SK-N-SH (cell line): ENCODE results near the gene ARHGEF4. TPM values are rescaled to one million over a fixed set of nuclear protein-coding genes. Genes with fewer than 3 reads are reported as not detected.

Experiments
- CTCF ChIA-PET: fragments of 300-600, 350-600 bp; formaldehyde crosslinking; extraction: SDS; loops from one replicate; lab custom pipeline; 2021; lab: Yijun Ruan, JAX
- POLR2A ChIA-PET: fragments of 350-600 bp; sonication (Branson Sonifier 250); formaldehyde crosslinking; extraction: SDS; loops from one replicate; lab custom pipeline; 2020; ENCODE audit warnings: antibody characterized with exemption, inconsistent platforms; lab: Yijun Ruan, JAX
- DNase-seq: peaks from one replicate; pipeline ENCODE4 v3.0.0; 2012
- H2AFZ ChIP-seq: fragments of 200-600 bp; sonication (generic); 2 replicates; pipeline ENCODE4 v1.8.1; 2016; ENCODE audit warnings: antibody characterized with exemption, mild to moderate bottlenecking, low read depth
- H3F3A ChIP-seq: fragments of 200-600 bp; sonication (generic); replicated peaks from 2 replicates; pipeline ENCODE3; 2016; ENCODE audit warnings: antibody characterized with exemption, mild to moderate bottlenecking; ENCODE audit not compliant: insufficient read depth
- H3K27ac ChIP-seq, 2 experiments: fragments of 200-500 bp in 1 of 2; fragments of 200-600 bp in 1 of 2; sonication (Bioruptor generic) in 1 of 2; sonication (generic), shearing (Covaris generic) in 1 of 2; 2 replicates each; pipeline versions ENCODE4 v1.5.1 to v1.6.1; 2014 to 2016; ENCODE audit warnings: low read depth in 2 of 2, inconsistent platforms in 1 of 2, low read length in 1 of 2, mild to moderate bottlenecking in 1 of 2, mixed read lengths in 1 of 2
- H3K27me3 ChIP-seq: fragments of 200-600 bp; sonication (generic), shearing (Covaris generic); 2 replicates; pipeline ENCODE4 v1.6.1; 2016; ENCODE audit warnings: mixed run types; ENCODE audit not compliant: insufficient read depth
- H3K36me3 ChIP-seq, 2 experiments: fragments of 200-500 bp in 1 of 2; fragments of 200-600 bp in 1 of 2; sonication (Bioruptor generic) in 1 of 2; sonication (generic) in 1 of 2; replicated peaks in 1 of 2; 2 replicates each; pipeline versions ENCODE3 to v1.5.1; 2014 to 2016; ENCODE audit warnings: low read length in 1 of 2, mild to moderate bottlenecking in 1 of 2; ENCODE audit not compliant: insufficient read depth in 2 of 2, control insufficient read depth in 1 of 2
- H3K4me1 ChIP-seq, 2 experiments: fragments of 200-500 bp in 1 of 2; fragments of 200-600 bp in 1 of 2; sonication (Bioruptor generic) in 1 of 2; sonication (generic), shearing (Covaris generic) in 1 of 2; 2 replicates each; pipeline versions ENCODE4 v1.5.1 to v1.6.1; 2014 to 2016; ENCODE audit warnings: low read depth in 1 of 2, low read length in 1 of 2, mixed run types in 1 of 2; ENCODE audit not compliant: insufficient read depth in 2 of 2, control insufficient read depth in 1 of 2
- H3K4me2 ChIP-seq: fragments of 200-600 bp; sonication (generic), shearing (Covaris generic); 2 replicates; pipeline ENCODE4 v1.6.1; 2017; ENCODE audit warnings: mixed run types
- H3K4me3 ChIP-seq, 2 experiments: fragments of 200-500 bp in 1 of 2; fragments of 200-600 bp in 1 of 2; sonication (Bioruptor generic) in 1 of 2; sonication (generic), shearing (Covaris generic) in 1 of 2; 2 replicates each; pipeline versions ENCODE4 v1.5.1 to v1.8.1; 2014 to 2016; ENCODE audit warnings: low read depth in 2 of 2, inconsistent platforms in 1 of 2, low read length in 1 of 2, mild to moderate bottlenecking in 1 of 2, mixed read lengths in 1 of 2, moderate library complexity in 1 of 2
- H3K79me2 ChIP-seq: fragments of 200-600 bp; sonication (generic); 2 replicates; pipeline ENCODE4 v1.8.1; 2017; ENCODE audit warnings: mild to moderate bottlenecking; ENCODE audit not compliant: insufficient read depth
- H3K9ac ChIP-seq: fragments of 200-600 bp; sonication (generic); 2 replicates; pipeline ENCODE4 v1.6.1; 2017; ENCODE audit warnings: mixed run types
- H3K9me2 ChIP-seq: fragments of 200-600 bp; sonication (generic); 2 replicates; pipeline ENCODE4 v1.6.1; 2017; ENCODE audit warnings: mixed run types
- H3K9me3 ChIP-seq: fragments of 200-600 bp; sonication (generic); 2 replicates; pipeline ENCODE4 v1.6.1; 2017; ENCODE audit warnings: mixed run types, mild to moderate bottlenecking, moderate library complexity
- H4K20me1 ChIP-seq: fragments of 200-600 bp; sonication (generic); 2 replicates; pipeline ENCODE4 v1.6.1; 2017; ENCODE audit warnings: mild to moderate bottlenecking, mixed run types; ENCODE audit not compliant: insufficient read depth
- CHD2 ChIP-seq: fragments of 150-350 bp; IDR thresholded peaks from 2 replicates; pipeline ENCODE4 v1.6.1; 2018; ENCODE audit warnings: low read length; ENCODE audit not compliant: partially characterized antibody
- ELF1 ChIP-seq: IDR thresholded peaks from 2 replicates; pipeline ENCODE4 v1.4.0; 2012
- EP300 ChIP-seq, 2 experiments: IDR thresholded peaks; 2 replicates each; pipeline versions ENCODE4 v1.4.0 to v1.6.1; 2012; ENCODE audit warnings: borderline replicate concordance in 1 of 2, low read depth in 1 of 2, low read length in 1 of 2
- EZH2phosphoT487 ChIP-seq: fragments of 200-600 bp; sonication (generic); IDR thresholded peaks from 2 replicates; pipeline ENCODE4 v1.6.1; 2017; ENCODE audit warnings: low read depth, mixed run types, mild to moderate bottlenecking, antibody characterized with exemption, moderate library complexity, borderline replicate concordance
- FOSL2 ChIP-seq: IDR thresholded peaks from 2 replicates; pipeline ENCODE4 v1.4.0; 2012; ENCODE audit warnings: low read depth, mild to moderate bottlenecking, moderate library complexity, borderline replicate concordance
- FOXJ3 ChIP-seq: sonication (generic); formaldehyde crosslinking; IDR thresholded peaks from 2 replicates; pipeline ENCODE4 v1.5.1; 2020; ENCODE audit warnings: mild to moderate bottlenecking, missing genetic modification reagents
- FOXM1 ChIP-seq: IDR thresholded peaks from 2 replicates; pipeline ENCODE4 v1.4.0; 2012; ENCODE audit warnings: low read depth, mild to moderate bottlenecking
- MAX ChIP-seq: IDR thresholded peaks from 2 replicates; pipeline ENCODE4 v1.4.0; 2012; ENCODE audit warnings: low read depth
- MXI1 ChIP-seq: IDR thresholded peaks from 2 replicates; pipeline ENCODE4 v1.6.1; 2012; ENCODE audit warnings: mild to moderate bottlenecking, low read depth, low read length, improper control_type of control experiment
- NRF1 ChIP-seq: IDR thresholded peaks from 2 replicates; pipeline ENCODE4 v1.6.1; 2012; ENCODE audit warnings: low read depth, mild to moderate bottlenecking, low read length
- POLR2AphosphoS5 ChIP-seq: IDR thresholded peaks from 2 replicates; pipeline ENCODE4 v1.6.1; 2012; ENCODE audit warnings: low read depth, low read length
- RAD21 ChIP-seq: IDR thresholded peaks from 2 replicates; pipeline ENCODE4 v1.6.1; 2012; ENCODE audit warnings: mild to moderate bottlenecking, low read length
- REST ChIP-seq: IDR thresholded peaks from 2 replicates; pipeline ENCODE4 v1.6.1; 2012; ENCODE audit warnings: mild to moderate bottlenecking, low read depth, low read length, moderate library complexity
- RXRA ChIP-seq: IDR thresholded peaks from 2 replicates; pipeline ENCODE4 v1.4.0; 2012; ENCODE audit warnings: low read depth, mild to moderate bottlenecking, borderline replicate concordance
- SIN3A ChIP-seq: IDR thresholded peaks from 2 replicates; pipeline ENCODE4 v1.6.1; 2012; ENCODE audit warnings: low read depth, mild to moderate bottlenecking, low read length, moderate library complexity, borderline replicate concordance
- TAF1 ChIP-seq: IDR thresholded peaks from 2 replicates; pipeline ENCODE4 v1.6.1; 2012; ENCODE audit warnings: low read depth, mild to moderate bottlenecking, low read length, moderate library complexity, borderline replicate concordance
- TEAD4 ChIP-seq: IDR thresholded peaks from 2 replicates; pipeline ENCODE4 v1.4.0; 2012; ENCODE audit warnings: mild to moderate bottlenecking, borderline replicate concordance; ENCODE audit not compliant: insufficient read depth
- USF1 ChIP-seq: IDR thresholded peaks from 2 replicates; pipeline ENCODE4 v1.4.0; 2012; ENCODE audit warnings: low read depth, borderline replicate concordance
- YY1 ChIP-seq: IDR thresholded peaks from 2 replicates; pipeline ENCODE4 v1.4.0; 2012; ENCODE audit warnings: low read depth, mild to moderate bottlenecking
- ZBTB33 ChIP-seq: IDR thresholded peaks from 2 replicates; pipeline ENCODE4 v1.4.0; 2012; ENCODE audit warnings: low read depth, borderline replicate concordance
- WGBS: methylation state at CpG from one replicate; pipeline ENCODE4 v1.1.6; 2017; ENCODE audit warnings: low lambda C conversion rate; 5-methylcytosine and 5-hydroxymethylcytosine counted together
- polyA plus RNA-seq, 3 experiments: library from polyadenylated mRNA; depleted of rRNA; stranded (reverse); fragments of >200 nt; gene quantifications; 2 replicates each; pipeline ENCODE4 v1.2.3, GENCODE V29; 2012

The ARHGEF4 gene
- polyA plus RNA-seq, 1 of the 3 experiments (the other 2 are of a cell fraction), result 2.3 TPM

- WGBS, result 60% methylated on average over 5 of the region's 5 CpGs
- H4K20me1 ChIP-seq, result no peaks in the 10 kb centered on the region
- no peaks in the 10 kb centered on the region for H3K9me3 ChIP-seq
- no peak overlapping the region for H3K27ac ChIP-seq
- ChIA-PET POLR2A (no interaction called here), CTCF (interaction anchor here (0.6 to 1.1 kb wide), 3 partner anchors 8 to 11 kb away, joined by 3 to 4 read pairs (median 3); no protein-coding TSS in a partner anchor)
- no peaks in the 10 kb centered on the region for H3K4me1 ChIP-seq
- no peak for DNase-seq
- no peak for TF ChIP-seq POLR2AphosphoS5
- no peaks in the 10 kb centered on the region for H3K9me2 ChIP-seq
- H3K9ac ChIP-seq, result no peak overlapping the region
- no peaks in the 10 kb centered on the region for H3K27me3 ChIP-seq
- H3K36me3 ChIP-seq, result no peaks in the 10 kb centered on the region
- no peak overlapping the region for H2AFZ ChIP-seq
- no peaks in the 10 kb centered on the region for H3K79me2 ChIP-seq
- no peaks in the 10 kb centered on the region for H3F3A ChIP-seq
- no peak overlapping the region for H3K4me3 ChIP-seq
- no peak overlapping the region for H3K4me2 ChIP-seq
Observed at GRCh38 chr2:130997198-130997597, 160.5 kb downstream of the ARHGEF4 start.

- no peak overlapping the region for H3K9ac ChIP-seq
- 24% methylated on average over 6 of the region's 6 CpGs for WGBS
- CTCF ChIA-PET, result interaction anchor here (1.0 kb wide), 1 partner anchor 125 kb away, joined by 3 read pairs; no protein-coding TSS in a partner anchor
- POLR2A ChIA-PET, result no interaction called here
- DNase-seq, result no peak
- no peaks in the 10 kb centered on the region for H3K27me3 ChIP-seq
- no peak overlapping the region for H2AFZ ChIP-seq
- no peak overlapping the region for H3K27ac ChIP-seq
- H3F3A ChIP-seq, result no peaks in the 10 kb centered on the region
- H3K79me2 ChIP-seq, result no peaks in the 10 kb centered on the region
- no peak overlapping the region for H3K4me2 ChIP-seq
- H3K9me3 ChIP-seq, result no peaks in the 10 kb centered on the region
- no peak for TF ChIP-seq RAD21
- no peak for TF ChIP-seq TEAD4
- no peak for TF ChIP-seq FOXM1
- no peak for TF ChIP-seq POLR2AphosphoS5
- no peak for TF ChIP-seq USF1
- no peak for TF ChIP-seq YY1
- TF ChIP-seq EZH2phosphoT487, result no peak
- TF ChIP-seq REST, result no peak
- no peak for TF ChIP-seq FOXJ3 (CRISPR knock-in tag)
- no peak for TF ChIP-seq TAF1
- no peak for TF ChIP-seq MAX
- TF ChIP-seq ELF1, result no peak
- no peak for TF ChIP-seq ZBTB33
- TF ChIP-seq RXRA, result no peak
- no peak for TF ChIP-seq NRF1
- no peak for TF ChIP-seq EP300 (IDR thresholded peaks at IDR 0.05; ENCODE audit: borderline replicate concordance in 1 of 2, low read depth in 1 of 2, low read length in 1 of 2)
- no peak for TF ChIP-seq SIN3A
- no peak for TF ChIP-seq FOSL2
- TF ChIP-seq CHD2, result no peak
- TF ChIP-seq MXI1, result no peak
- no peak overlapping the region for H3K4me3 ChIP-seq
- H4K20me1 ChIP-seq, result no peaks in the 10 kb centered on the region
- H3K36me3 ChIP-seq, result no peaks in the 10 kb centered on the region
- no peaks in the 10 kb centered on the region for H3K9me2 ChIP-seq
- H3K4me1 ChIP-seq, result no peaks in the 10 kb centered on the region
Observed at GRCh38 chr2:130998561-130998960, 161.8 kb downstream of the ARHGEF4 start.
